Midbrain (tissue), 1 donor: ENCODE data around the gene CDK5R2.

Source experiments
- DNase-seq: peaks from one replicate; lab custom pipeline; 2025; lab: John Stamatoyannopoulos, UW

Gene CDK5R2

GRCh38 chr2:218988164-218988563, 28.7 kb downstream of the CDK5R2 start:
- DNase-seq = no peak

- DNase-seq = no peak
Observed at GRCh38 chr2:218988650-218989049, 29.2 kb downstream of the CDK5R2 start.

- no peak for DNase-seq
Observed at GRCh38 chr2:218990052-218990451, 30.6 kb downstream of the CDK5R2 start.

GRCh38 chr2:218990612-218991011, 31.1 kb downstream of the CDK5R2 start:
- no peak for DNase-seq

DNA sequence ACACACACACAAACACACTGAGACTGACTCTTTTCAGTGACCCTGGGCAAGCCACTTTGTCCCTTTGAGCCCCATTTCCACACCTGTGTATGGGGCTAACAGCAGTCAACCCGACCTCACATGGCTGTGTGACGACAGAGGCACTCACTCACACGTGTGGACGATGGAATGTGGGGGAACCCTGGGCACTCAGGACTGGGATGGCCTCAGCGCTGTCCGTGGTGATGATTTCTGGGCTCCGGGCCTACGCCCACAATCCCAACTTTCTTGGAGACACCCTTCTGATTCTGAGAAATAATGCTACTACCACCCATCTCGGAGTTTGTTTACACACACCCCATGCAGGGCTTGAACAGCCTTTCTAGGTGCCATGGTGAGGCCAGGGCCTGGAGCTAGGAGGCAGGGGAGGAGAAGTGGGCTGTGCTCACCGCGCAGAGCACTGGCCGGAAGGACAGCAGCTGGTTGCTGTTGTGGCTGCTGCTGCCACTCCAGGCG, 32.3 kb downstream of the CDK5R2 start:
- DNase-seq = no peak

- no peak for DNase-seq
Observed at GRCh38 chr2:218992196-218992595, 32.7 kb downstream of the CDK5R2 start.

DNA sequence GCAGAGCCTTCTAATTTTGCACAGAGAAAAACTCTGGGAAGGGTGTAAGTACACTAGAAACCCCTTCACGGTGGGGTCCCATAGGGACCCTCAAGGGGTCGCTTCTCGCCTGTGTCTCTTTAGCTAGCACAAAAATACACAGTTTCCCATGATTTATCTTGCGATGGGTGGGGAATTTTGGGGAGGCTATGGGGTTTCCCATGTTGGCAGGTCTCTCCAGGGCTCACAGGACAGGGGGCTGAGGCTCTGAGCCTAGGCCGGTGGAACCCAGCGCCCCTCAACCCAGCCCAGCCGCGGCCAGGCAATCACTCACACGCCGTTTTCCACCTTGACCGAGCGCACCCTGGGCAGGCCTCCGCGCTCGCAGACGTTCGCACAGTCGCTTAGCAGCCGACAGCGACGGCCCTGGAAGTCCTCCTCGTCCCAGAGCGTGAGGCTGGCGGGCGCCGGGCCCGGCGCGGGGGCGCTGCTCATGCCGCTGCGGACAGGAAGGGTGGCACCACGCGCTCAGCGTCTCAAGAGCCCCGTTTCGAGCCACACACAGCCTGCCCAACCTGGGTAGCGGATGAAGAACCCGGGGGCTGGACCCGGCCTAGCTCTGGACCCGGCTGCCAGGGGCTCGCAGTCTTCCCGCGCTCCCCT, 33.4 kb downstream of the CDK5R2 start:
- DNase-seq = no peak

DNA sequence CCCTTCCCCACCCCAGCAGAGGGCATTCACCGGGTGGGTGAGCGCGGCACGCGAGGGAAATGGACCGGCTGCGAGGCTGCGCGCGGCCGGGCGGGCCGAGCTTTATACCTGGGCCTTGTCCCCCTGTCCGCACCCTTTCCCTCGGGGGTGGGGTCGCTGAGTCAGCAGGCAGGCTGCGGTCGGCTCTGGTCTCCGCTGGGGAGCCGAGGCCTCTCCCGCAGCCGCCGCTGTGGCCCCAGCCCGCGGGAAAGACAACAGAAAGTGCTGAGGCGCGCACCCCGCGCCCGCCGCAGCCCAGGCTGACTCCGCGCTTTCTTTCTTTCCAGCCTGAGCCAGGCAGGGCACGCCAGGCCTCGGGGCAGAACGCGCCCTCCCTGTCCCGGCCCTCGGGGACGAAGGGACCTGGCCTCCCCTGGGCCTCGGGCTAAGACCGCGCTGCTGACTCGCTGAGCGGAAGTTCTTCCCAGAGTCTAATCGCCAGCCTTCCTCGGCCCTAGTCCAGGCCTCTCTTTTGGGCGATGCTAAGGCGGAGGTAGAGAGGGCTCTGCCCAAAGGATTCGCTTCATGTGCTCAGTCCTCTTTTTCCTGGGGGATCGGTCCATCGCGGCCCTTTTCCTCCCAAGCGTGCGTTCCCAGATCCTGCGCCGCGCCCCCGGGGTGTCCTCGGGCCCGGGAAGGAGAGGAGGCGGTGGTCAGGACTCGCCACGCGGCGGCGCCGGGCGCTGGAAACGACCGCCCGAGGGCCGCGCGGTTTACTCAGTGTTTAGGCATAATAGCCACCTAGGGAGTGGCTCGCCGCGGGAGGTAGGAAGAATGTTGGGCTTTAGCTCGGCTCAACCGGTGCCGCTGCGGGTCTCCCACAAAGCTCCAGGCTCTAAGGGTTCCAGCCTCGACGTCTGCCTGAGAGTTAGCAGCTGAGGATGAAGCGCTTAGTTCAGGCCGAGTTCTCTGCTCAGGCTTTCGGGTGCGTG, 34.2 kb downstream of the CDK5R2 start, which contains the start of gene CRYBA2:
TSS of gene CRYBA2 (minus strand) at position 78 of the 971 bp plus-strand sequence. CDS start 246 bp downstream, outside the sequence.
- DNase-seq = no peak

- no peak for DNase-seq
Observed at GRCh38 chr2:218995561-218995960, 36.1 kb downstream of the CDK5R2 start.

DNA sequence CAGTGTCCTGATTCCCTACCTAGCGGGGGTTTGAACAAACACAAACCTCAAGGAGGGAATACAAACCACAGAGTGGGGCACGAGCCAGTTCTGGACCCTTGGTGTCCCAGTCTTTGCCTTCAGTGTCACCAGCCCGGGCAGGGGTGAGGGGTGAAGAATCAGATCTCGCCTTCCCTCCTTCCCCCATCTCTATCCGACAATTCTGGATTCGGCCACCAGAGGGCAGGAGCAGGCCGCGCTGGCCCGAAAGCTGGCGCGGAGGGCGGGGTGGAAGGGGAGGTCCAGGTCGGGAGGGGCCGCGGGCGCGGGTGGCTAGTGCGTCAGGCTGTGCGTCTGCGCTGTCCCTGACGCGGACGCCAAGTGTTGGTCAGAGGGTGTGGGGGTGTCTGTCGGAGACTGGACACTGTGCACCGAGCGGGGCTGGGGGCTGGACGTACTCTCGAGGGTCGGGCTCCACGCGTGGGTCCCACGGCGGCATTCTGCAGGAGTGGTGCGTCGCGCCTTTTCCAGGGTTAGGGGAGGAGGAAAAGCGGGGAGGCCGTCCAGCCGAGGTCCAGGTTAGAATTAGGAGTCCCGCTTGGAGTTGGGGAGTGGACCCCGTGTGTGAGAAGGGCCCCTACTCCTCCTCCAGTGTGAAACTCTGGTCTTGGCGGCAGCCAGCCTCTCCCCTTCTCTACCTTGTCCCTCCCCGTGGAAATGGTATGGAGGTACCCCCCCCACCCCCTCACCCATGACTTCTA, 36.7 kb downstream of the CDK5R2 start:
- DNase-seq = peak; percentile 89

DNA sequence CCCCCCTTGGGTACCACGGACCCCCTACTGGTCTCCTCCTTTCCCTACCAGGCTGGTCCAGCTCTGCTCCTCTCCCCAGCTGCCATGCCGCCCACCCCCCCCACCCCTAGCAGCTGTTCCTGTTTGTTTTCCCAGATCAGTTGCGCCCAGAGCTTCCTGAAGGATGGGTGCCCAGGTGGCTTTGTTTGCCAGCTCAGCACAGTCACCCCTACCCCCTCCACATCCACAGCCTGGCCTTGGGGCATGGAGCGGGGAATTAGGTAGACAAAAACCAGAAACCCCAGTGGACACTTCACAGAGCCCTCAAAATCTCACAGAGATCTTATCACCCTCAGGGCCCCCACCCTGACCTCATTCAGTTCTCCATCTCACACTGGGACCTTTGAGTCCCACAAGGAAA, 37.5 kb downstream of the CDK5R2 start:
- no peak for DNase-seq

GRCh38 chr2:218997731-218998130, 38.3 kb downstream of the CDK5R2 start:
- DNase-seq = no peak

DNA sequence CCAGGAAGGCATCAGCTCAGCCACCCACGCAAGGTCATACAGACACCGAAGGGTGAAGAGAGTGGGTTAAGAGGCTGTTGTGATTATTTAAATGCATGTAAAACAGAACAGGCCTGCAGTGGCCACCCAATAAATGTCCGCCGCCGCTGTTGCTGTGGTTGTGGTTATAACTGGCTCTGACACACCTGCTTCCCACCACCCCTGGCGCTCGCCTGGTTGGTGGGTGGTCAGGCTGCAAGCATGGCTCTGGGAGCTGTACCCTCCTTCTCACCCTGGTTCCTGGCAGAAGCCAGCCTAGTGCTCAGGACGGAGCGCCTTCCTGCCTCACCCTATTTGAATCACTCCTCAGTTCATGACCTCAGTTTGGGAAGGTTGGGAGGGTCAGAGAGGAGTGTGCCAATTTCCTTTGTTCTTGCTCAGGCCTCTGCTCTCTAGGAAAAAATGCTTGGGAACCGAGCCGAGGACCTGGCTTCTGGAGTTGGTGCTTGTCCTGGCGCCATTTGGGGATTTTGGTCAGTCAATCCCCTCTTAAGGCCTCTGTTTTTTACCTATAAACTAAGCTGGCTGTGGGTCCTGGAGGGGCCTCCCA, 39.0 kb downstream of the CDK5R2 start:
- DNase-seq = no peak

- DNase-seq = no peak
Observed at GRCh38 chr2:218999021-218999880, 39.8 kb downstream of the CDK5R2 start.

GRCh38 chr2:218999881-219000568, 40.6 kb downstream of the CDK5R2 start:
- no peak for DNase-seq

GRCh38 chr2:219000569-219000960, 41.1 kb downstream of the CDK5R2 start:
- no peak for DNase-seq

DNA sequence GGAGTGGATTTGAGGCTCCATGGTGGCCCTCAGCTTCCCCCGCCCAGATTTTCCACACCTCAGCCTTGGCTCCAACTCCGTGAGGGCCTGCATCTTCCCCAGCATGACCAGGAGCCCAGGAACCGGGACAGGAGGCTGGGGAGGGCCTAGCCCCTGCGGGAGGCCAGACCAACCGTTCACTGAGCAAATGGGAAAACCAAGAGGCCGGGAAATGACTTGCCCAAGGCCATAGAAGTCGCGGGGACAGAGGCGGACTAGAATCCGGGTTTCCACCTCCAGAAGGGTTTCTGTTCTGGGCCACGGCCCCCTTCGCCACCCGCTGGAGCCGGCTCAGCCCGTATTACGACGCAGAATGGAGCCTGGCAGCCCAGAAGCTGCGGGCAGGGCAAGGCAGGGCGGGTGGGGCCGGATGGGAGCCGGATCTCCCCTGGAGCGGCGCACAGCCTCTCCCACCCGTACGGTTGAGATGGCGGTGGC, 41.7 kb downstream of the CDK5R2 start:
- DNase-seq = no peak

DNA sequence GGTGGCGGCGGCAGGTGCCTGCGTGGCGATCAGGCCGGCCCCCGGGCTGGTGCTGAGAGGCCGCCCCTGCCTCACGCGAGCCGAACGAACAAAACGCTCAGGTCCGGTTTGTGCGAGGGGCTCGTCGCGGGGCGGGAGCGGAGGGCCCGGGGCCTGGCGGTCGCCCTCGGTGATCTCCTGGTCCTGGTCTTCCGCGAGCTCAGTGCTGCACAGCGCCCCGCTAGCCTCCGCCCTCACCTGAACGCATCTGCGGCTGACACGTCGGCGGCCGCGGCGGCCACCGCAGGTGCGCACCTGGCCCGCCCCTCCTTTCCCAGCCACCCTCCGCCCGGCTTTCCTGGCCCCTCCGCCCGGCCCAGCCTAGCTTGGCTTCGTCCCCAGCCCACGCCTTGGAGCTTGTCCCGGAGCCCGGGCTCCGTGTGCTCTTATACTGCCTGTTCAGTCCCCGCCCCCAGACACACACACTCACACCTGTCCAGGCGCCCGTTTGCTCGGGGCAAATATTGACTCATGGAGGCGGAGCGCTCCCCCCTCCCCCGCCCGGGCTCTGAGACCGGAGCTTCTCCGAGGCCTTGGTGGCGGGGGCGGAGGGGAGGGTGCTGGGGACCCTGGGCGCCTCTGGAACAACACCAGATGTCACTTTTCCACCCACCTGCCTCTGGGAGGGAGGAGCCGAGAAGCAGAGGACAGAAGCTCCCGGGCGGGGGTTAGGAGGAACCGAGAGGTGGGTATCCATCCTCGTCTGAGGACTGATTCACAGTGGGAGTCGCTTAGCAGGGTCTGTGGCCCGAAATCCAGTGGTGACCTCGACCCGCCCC, 42.3 kb downstream of the CDK5R2 start:
- no peak for DNase-seq
